Activated CD4-positive, alpha-beta T cell treated with anti-CD3 and anti-CD28 coated beads for 36 hours (primary cell): ENCODE data around the gene NDUFV1. TPM values are rescaled to one million over a fixed set of nuclear protein-coding genes. Genes with fewer than 3 reads are reported as not detected.

Experiments
- ATAC-seq: fragments of 200-7000 bp; cut with Tn5 transposase; one replicate; pipeline ENCODE4 v1.10.0; 2021; ENCODE audit warnings: mild to moderate bottlenecking, moderate library complexity
- CTCF ChIA-PET: fragments of 350-600 bp; sonication (Branson Sonifier 250); formaldehyde crosslinking; loops from one replicate; lab custom pipeline; 2021; ENCODE audit warnings: antibody characterized with exemption; lab: Charles Lee
- POLR2A ChIA-PET: fragments of 350-600 bp; sonication (Branson Sonifier 250); formaldehyde crosslinking; loops from one replicate; lab custom pipeline; 2021; ENCODE audit warnings: antibody characterized with exemption, inconsistent platforms; lab: Charles Lee
- DNase-seq: peaks from one replicate; pipeline ENCODE4 v3.0.0-alpha.2; 2020
- H3K27ac Mint-ChIP-seq: one replicate; pipeline ENCODE4 v1.8.0; 2021; ENCODE audit warnings: mixed read lengths
- H3K27me3 Mint-ChIP-seq: one replicate; pipeline ENCODE4 v1.8.0; 2021; ENCODE audit warnings: mixed read lengths
- H3K36me3 Mint-ChIP-seq: one replicate; pipeline ENCODE4 v1.8.0; 2021; ENCODE audit warnings: low read depth, mixed read lengths
- H3K4me1 Mint-ChIP-seq: one replicate; pipeline ENCODE4 v1.8.0; 2021; ENCODE audit warnings: mixed read lengths
- H3K4me3 Mint-ChIP-seq: one replicate; pipeline ENCODE4 v1.8.0; 2021; ENCODE audit warnings: mild to moderate bottlenecking, moderate library complexity, mixed read lengths
- H3K9me3 Mint-ChIP-seq: one replicate; pipeline ENCODE4 v1.8.0; 2021; ENCODE audit warnings: low read depth, mixed read lengths
- intact Hi-C, 2 experiments: fragments of 100-400 bp; cut with DNase I in 1 of 2; cut with micrococcal nuclease in 1 of 2; formaldehyde crosslinking; loops; one replicate each; pipeline versions ENCODE4 v1.14.2 to v1.15.1; 2022 to 2024; cut with DNase I, micrococcal nuclease
- total RNA-seq, 2 experiments: library from RNA; stranded (reverse); gene quantifications; one replicate each; pipeline ENCODE4 v1.2.3, GENCODE V29; 2021

Gene NDUFV1
- total RNA-seq, 2 experiments from 2014 or later = 253 to 287 TPM

GRCh38 chr11:67576735-67577475, 29.8 kb upstream of the NDUFV1 start:
- ChIA-PET POLR2A (no interaction called here), CTCF (interaction anchor here (0.7 kb wide), 1 partner anchor 32 kb away, joined by 3 read pairs; no protein-coding TSS in a partner anchor)
- Mint-ChIP-seq H3K36me3 (no peaks in the 10 kb centered on the region), H3K27ac (no peak overlapping the region), H3K27me3 (peaks cover 12% of the 10 kb centered on the region), H3K9me3 (no peaks in the 10 kb centered on the region), H3K4me1 (peaks cover 16% of the 10 kb centered on the region), H3K4me3 (no peak overlapping the region)
- no peak for ATAC-seq
- intact Hi-C loops = no loop called here
- DNase-seq = peak; percentile 21

GRCh38 chr11:67577951-67578350, 28.8 kb upstream of the NDUFV1 start:
- CTCF ChIA-PET = interaction anchor here (0.9 to 1.3 kb wide), 2 partner anchors 79 to 227 kb away, joined by 3 to 4 read pairs; no protein-coding TSS in a partner anchor
- peaks cover 11% of the 10 kb centered on the region for H3K27me3 Mint-ChIP-seq
- POLR2A ChIA-PET = no interaction called here
- intact Hi-C loops = no loop called here
- H3K27ac Mint-ChIP-seq = no peak overlapping the region
- H3K4me3 Mint-ChIP-seq = no peak overlapping the region
- no peaks in the 10 kb centered on the region for H3K9me3 Mint-ChIP-seq
- no peak for DNase-seq
- ATAC-seq = no peak
- H3K4me1 Mint-ChIP-seq = peaks cover 25% of the 10 kb centered on the region
- no peaks in the 10 kb centered on the region for H3K36me3 Mint-ChIP-seq

- DNase-seq = no peak
- H3K27ac Mint-ChIP-seq = no peak overlapping the region
- no peak for ATAC-seq
- ChIA-PET CTCF (interaction anchor here (1.1 kb wide), 1 partner anchor 9 kb away, joined by 4 read pairs; no protein-coding TSS in a partner anchor), POLR2A (no interaction called here)
- peaks cover 24% of the 10 kb centered on the region for H3K36me3 Mint-ChIP-seq
- no peak overlapping the region for H3K4me3 Mint-ChIP-seq
- H3K27me3 Mint-ChIP-seq = peaks cover 11% of the 10 kb centered on the region
- peaks cover 48% of the 10 kb centered on the region for H3K4me1 Mint-ChIP-seq
- intact Hi-C loops = loop anchor here in 1 of 2 experiments (5.0 kb wide), 2 partner anchors 229 to 294 kb away; partner anchors contain the start of genes ANKRD13D and POLD4
- H3K9me3 Mint-ChIP-seq = no peaks in the 10 kb centered on the region
These were observed 25.3 kb upstream of the NDUFV1 start for GRCh38 chr11:67581469-67581868.

- Mint-ChIP-seq H3K27ac (no peak overlapping the region), H3K4me1 (peaks cover 51% of the 10 kb centered on the region), H3K36me3 (peaks cover 29% of the 10 kb centered on the region), H3K27me3 (peaks cover 11% of the 10 kb centered on the region), H3K4me3 (peak overlapping the region; percentile 89), H3K9me3 (peaks cover 3% of the 10 kb centered on the region)
- ATAC-seq (no peak), DNase-seq (no peak)
- POLR2A ChIA-PET = no interaction called here
- CTCF ChIA-PET = interaction anchor here (0.6 to 2.8 kb wide), 3 partner anchors 8 to 45 kb away, joined by 3 to 11 read pairs (median 3); no protein-coding TSS in a partner anchor
- intact Hi-C loops = loop anchor here in 1 of 2 experiments (2.0 to 5.0 kb wide), 3 partner anchors 73 to 295 kb away; partner anchors contain the start of genes ANKRD13D, CDK2AP2 and POLD4
These were observed 24.7 kb upstream of the NDUFV1 start for GRCh38 chr11:67582011-67582410.

GRCh38 chr11:67583247-67584204, 23.2 kb upstream of the NDUFV1 start, which contains the start of gene GSTP1:
Gene GSTP1 (plus strand): TSS chr11:67583812. CDS start chr11:67583844, 32 bp downstream.
- ChIA-PET POLR2A (interaction anchor here (0.6 to 0.8 kb wide), 3 partner anchors 30 to 170 kb away, joined by 3 to 6 read pairs (median 3); no protein-coding TSS in a partner anchor), CTCF (interaction anchor here (1.0 to 2.8 kb wide), 7 partner anchors 9 to 346 kb away, joined by 3 to 11 read pairs (median 3); no protein-coding TSS in a partner anchor)
- intact Hi-C loops = loop anchor here (1.0 to 5.0 kb wide), 6 partner anchors 23 to 296 kb away; partner anchors contain the start of genes NDUFV1 (in 2 of the 2), ANKRD13D (in 1 of the 2), CDK2AP2 (in 1 of the 2) and NUDT8 (in 1 of the 2)
- peaks cover 40% of the 10 kb centered on the region for H3K36me3 Mint-ChIP-seq
- peaks cover 10% of the 10 kb centered on the region for H3K27me3 Mint-ChIP-seq
- peaks cover 6% of the 10 kb centered on the region for H3K9me3 Mint-ChIP-seq
- peak within 1 kb of the TSS; percentile 94 for H3K27ac Mint-ChIP-seq
- DNase-seq (peak; percentile 90), ATAC-seq (peak; percentile 85)
- H3K4me3 Mint-ChIP-seq = peak within 1 kb of the TSS; percentile 89
- peaks cover 52% of the 10 kb centered on the region for H3K4me1 Mint-ChIP-seq

GRCh38 chr11:67584205-67584880, 22.4 kb upstream of the NDUFV1 start:
- H3K9me3 Mint-ChIP-seq = peaks cover 6% of the 10 kb centered on the region
- DNase-seq = peak; percentile 69
- peaks cover 6% of the 10 kb centered on the region for H3K27me3 Mint-ChIP-seq
- H3K4me1 Mint-ChIP-seq = peaks cover 49% of the 10 kb centered on the region
- intact Hi-C loops = loop anchor here in 1 of 2 experiments (5.0 kb wide), 2 partner anchors 232 to 297 kb away; partner anchors contain the start of genes ANKRD13D and POLD4
- H3K27ac Mint-ChIP-seq = peak overlapping the region; percentile 86
- ChIA-PET CTCF (interaction anchor here (0.5 to 2.8 kb wide), 6 partner anchors 8 to 347 kb away, joined by 3 to 11 read pairs (median 3); no protein-coding TSS in a partner anchor), POLR2A (interaction anchor here (0.6 kb wide), 2 partner anchors 103 to 170 kb away, joined by 3 to 6 read pairs; no protein-coding TSS in a partner anchor)
- H3K36me3 Mint-ChIP-seq = peaks cover 40% of the 10 kb centered on the region
- ATAC-seq = peak; percentile 34
- peak overlapping the region; percentile 89 for H3K4me3 Mint-ChIP-seq

- peaks cover 6% of the 10 kb centered on the region for H3K9me3 Mint-ChIP-seq
- peaks cover 40% of the 10 kb centered on the region for H3K4me1 Mint-ChIP-seq
These were observed 21.6 kb upstream of the NDUFV1 start for GRCh38 chr11:67584881-67585873.

GRCh38 chr11:67585911-67586310, 20.8 kb upstream of the NDUFV1 start:
- no peak overlapping the region for H3K4me3 Mint-ChIP-seq
- peaks cover 2% of the 10 kb centered on the region for H3K27me3 Mint-ChIP-seq
- ChIA-PET POLR2A (interaction anchor here (1.0 kb wide), 1 partner anchor 875 kb away, joined by 3 read pairs; the partner anchor contains the start of gene PPP6R3), CTCF (interaction anchor here (1.1 kb wide), 1 partner anchor 31 kb away, joined by 5 read pairs; no protein-coding TSS in a partner anchor)
- intact Hi-C loops = no loop called here
- H3K27ac Mint-ChIP-seq = no peak overlapping the region
- no peak for DNase-seq
- peaks cover 37% of the 10 kb centered on the region for H3K4me1 Mint-ChIP-seq
- H3K9me3 Mint-ChIP-seq = peaks cover 6% of the 10 kb centered on the region
- ATAC-seq = no peak
- H3K36me3 Mint-ChIP-seq = peaks cover 40% of the 10 kb centered on the region

More at GRCh38 chr11:67584881-67585873, 21.6 kb upstream of the NDUFV1 start:
- Mint-ChIP-seq H3K4me3 (peak overlapping the region; percentile 89), H3K27me3 (peaks cover 2% of the 10 kb centered on the region), H3K27ac (peak overlapping the region; percentile 55), H3K36me3 (peaks cover 40% of the 10 kb centered on the region)
- ATAC-seq = no peak
- intact Hi-C loops = loop anchor here in 1 of 2 experiments (5.0 kb wide), 2 partner anchors 233 to 298 kb away; partner anchors contain the start of genes ANKRD13D and POLD4
- CTCF ChIA-PET = interaction anchor here (0.5 to 2.8 kb wide), 4 partner anchors 7 to 64 kb away, joined by 3 to 11 read pairs (median 4); no protein-coding TSS in a partner anchor
- POLR2A ChIA-PET = interaction anchor here (1.0 kb wide), 1 partner anchor 875 kb away, joined by 3 read pairs; the partner anchor contains the start of gene PPP6R3
- peak; percentile 23 for DNase-seq
